Activated T-cell treated with anti-CD3 and anti-CD28 coated beads, Interleukin-2, amount 50 U/mL, for 4 hours (primary cell): ENCODE results near the gene RALB. TPM values are rescaled to one million over a fixed set of nuclear protein-coding genes. Genes with fewer than 3 reads are reported as not detected.
"Not testable (repeated sequence)": the region's sequence is repeated elsewhere in the genome, so short reads cannot be mapped to it uniquely, and the experiment has no call there.

ENCODE experiments used
- ATAC-seq, 2 donors: fragments of 200-7000 bp; cut with Tn5 transposase; one replicate each; pipeline ENCODE4 v1.10.0; 2021
- DNase-seq: peaks from one replicate; pipeline ENCODE4 v3.0.0-alpha.2; 2020
- H3K27me3 Mint-ChIP-seq: one replicate; pipeline ENCODE4 v1.8.0; 2021; ENCODE audit warnings: low read depth, mixed read lengths
- H3K36me3 Mint-ChIP-seq: one replicate; pipeline ENCODE4 v1.8.0; 2022; ENCODE audit warnings: mixed read lengths; ENCODE audit not compliant: insufficient read depth
- H3K4me1 Mint-ChIP-seq: one replicate; pipeline ENCODE4 v1.8.0; 2021; ENCODE audit warnings: low read depth, mixed read lengths
- H3K4me3 Mint-ChIP-seq: one replicate; pipeline ENCODE4 v1.8.0; 2021; ENCODE audit warnings: mild to moderate bottlenecking, moderate library complexity, mixed read lengths
- H3K9me3 Mint-ChIP-seq: one replicate; pipeline ENCODE4 v1.8.0; 2021; ENCODE audit warnings: mixed read lengths
- total RNA-seq, 3 donors: library from RNA; stranded (reverse); gene quantifications; one replicate each; pipeline ENCODE4 v1.2.1, GENCODE V29; 2021

Gene RALB
- total RNA-seq, 3 donors from 2014 or later, result 9.2 to 17.5 (median 13.0) TPM

- no peaks in the 10 kb centered on the region for H3K9me3 Mint-ChIP-seq
- DNase-seq, result no peak
- H3K27me3 Mint-ChIP-seq, result no peaks in the 10 kb centered on the region
- no peaks in the 10 kb centered on the region for H3K36me3 Mint-ChIP-seq
- ATAC-seq, result no peak
- no peak overlapping the region for H3K4me3 Mint-ChIP-seq
- H3K4me1 Mint-ChIP-seq, result peaks cover 26% of the 10 kb centered on the region
Observed at GRCh38 chr2:120313695-120314615, 61.3 kb downstream of the RALB start.

DNA sequence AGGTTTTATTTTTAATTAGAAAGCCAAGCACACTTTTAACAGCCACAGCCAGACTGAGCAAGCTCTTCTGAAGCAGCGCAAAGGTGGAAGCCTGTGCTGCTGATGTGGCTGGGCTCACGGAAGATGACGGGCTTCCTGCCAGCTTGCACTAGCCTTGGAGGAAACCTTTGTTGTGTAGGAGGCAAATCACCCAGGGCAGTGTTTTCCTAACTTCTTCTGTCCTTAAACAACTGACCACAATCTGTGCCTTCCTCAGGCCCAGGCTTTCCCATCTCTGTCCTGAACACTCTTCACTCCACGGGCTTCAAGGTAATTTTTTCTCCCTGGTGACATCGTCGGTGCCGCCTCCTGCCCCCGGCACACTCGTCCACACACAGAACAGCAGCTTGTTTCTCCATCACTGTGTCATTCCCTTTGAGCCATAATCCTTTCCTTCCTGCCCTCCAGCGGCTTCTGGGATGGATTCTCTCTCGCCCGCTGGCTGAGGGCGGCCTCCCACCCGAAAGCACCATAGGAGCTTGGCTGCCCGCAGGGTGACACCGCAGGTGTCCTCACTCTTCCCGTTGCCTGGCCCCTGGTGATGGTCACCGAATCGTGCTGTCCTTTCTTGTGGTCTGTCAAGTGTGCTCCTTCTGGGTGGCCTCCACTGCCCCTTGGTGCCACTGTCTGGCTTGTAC lies 62.2 kb downstream of the RALB start:
- H3K4me1 Mint-ChIP-seq, result peaks cover 26% of the 10 kb centered on the region
- ATAC-seq (peak in 1 of 2 donors; percentile 47), DNase-seq (no peak)
- H3K9me3 Mint-ChIP-seq, result no peaks in the 10 kb centered on the region
- H3K36me3 Mint-ChIP-seq, result no peaks in the 10 kb centered on the region
- peak overlapping the region; percentile 22 for H3K4me3 Mint-ChIP-seq
- H3K27me3 Mint-ChIP-seq, result no peaks in the 10 kb centered on the region

- peaks cover 26% of the 10 kb centered on the region for H3K4me1 Mint-ChIP-seq
- H3K27me3 Mint-ChIP-seq, result no peaks in the 10 kb centered on the region
- ATAC-seq (no peak), DNase-seq (no peak)
- no peaks in the 10 kb centered on the region for H3K36me3 Mint-ChIP-seq
- no peaks in the 10 kb centered on the region for H3K9me3 Mint-ChIP-seq
- no peak overlapping the region for H3K4me3 Mint-ChIP-seq
Observed at GRCh38 chr2:120315367-120316033, 62.8 kb downstream of the RALB start.

DNA sequence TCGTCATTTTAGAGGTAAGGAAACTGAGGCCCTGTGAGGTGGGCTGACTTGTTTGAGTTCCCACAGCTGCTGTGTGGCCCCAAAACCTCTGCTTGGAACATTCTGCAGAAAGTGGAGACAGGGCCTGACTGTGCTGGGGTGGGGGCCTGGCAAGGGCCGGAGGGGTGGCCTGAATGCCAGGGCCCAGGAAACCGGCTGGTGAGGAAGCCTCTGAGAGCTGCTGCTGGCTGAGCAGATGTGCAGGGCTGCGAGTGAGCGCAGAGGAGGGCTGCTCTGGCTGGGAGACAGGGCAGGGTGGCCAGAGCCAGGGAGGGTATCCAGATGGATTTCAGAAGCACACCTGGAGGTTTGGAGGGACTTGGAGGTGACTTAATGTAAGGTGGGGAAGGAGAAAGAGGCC lies 63.4 kb downstream of the RALB start:
- no peak overlapping the region for H3K4me3 Mint-ChIP-seq
- no peak for ATAC-seq
- no peaks in the 10 kb centered on the region for H3K27me3 Mint-ChIP-seq
- DNase-seq, result no peak
- H3K36me3 Mint-ChIP-seq, result no peaks in the 10 kb centered on the region
- H3K4me1 Mint-ChIP-seq, result peaks cover 26% of the 10 kb centered on the region
- no peaks in the 10 kb centered on the region for H3K9me3 Mint-ChIP-seq

DNA sequence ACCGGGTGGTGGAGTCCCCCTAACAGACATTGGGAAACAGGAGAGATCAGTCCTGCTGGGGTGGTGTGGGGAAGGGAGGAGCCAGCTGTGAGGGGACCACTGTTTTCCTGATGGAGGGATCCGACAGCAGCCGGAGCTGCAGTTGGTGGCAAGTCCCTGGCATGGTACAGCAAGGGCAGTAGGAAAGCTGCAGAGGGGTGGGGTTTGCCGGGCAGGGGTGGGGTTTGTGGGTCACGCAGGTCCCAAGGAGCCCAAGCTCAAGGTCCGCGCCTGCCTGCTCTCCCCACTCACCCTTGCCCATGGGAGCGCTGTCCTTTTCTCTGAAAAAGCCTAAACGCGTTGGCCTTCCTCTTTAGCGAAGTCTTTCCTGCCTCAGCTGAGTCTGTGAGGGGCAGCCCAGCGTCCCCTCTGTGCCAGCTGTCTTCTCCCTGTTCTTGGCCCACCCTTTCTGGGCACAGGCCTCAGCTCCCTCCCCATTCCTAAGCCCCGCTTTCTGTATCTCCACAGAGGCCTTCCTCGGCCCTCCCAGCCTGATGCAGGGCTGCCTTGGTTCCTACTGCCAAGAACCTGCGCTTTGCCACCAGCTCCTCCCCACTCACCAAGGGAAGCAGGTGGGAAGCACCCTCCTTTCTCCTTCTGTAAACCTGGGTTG lies 64.0 kb downstream of the RALB start:
- no peak overlapping the region for H3K4me3 Mint-ChIP-seq
- H3K9me3 Mint-ChIP-seq, result no peaks in the 10 kb centered on the region
- H3K4me1 Mint-ChIP-seq, result peaks cover 28% of the 10 kb centered on the region
- H3K27me3 Mint-ChIP-seq, result no peaks in the 10 kb centered on the region
- no peak for DNase-seq
- no peak for ATAC-seq
- no peaks in the 10 kb centered on the region for H3K36me3 Mint-ChIP-seq

DNA sequence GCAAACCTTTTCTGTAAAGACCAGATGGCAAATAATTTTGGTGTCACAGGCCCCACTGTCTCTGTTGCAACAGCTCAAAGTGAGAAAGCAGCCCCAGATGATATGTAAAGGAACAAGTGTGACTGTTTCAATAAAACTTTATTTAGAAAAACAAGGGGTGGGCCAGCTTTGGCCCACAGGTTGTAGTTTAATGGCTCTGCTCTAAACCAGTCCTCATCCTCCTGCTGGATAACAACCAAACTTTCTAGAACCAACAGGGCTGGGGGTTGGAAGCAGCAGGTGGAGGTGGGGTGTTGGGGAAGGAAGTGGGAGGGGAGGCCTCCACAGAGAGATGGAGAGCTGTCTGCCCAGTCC lies 64.5 kb downstream of the RALB start:
- H3K4me1 Mint-ChIP-seq, result peaks cover 28% of the 10 kb centered on the region
- no peaks in the 10 kb centered on the region for H3K27me3 Mint-ChIP-seq
- DNase-seq, result no peak
- H3K36me3 Mint-ChIP-seq, result no peaks in the 10 kb centered on the region
- no peak for ATAC-seq
- H3K4me3 Mint-ChIP-seq, result no peak overlapping the region
- no peaks in the 10 kb centered on the region for H3K9me3 Mint-ChIP-seq

GRCh38 chr2:120317916-120318315 lies 65.3 kb downstream of the RALB start:
- Mint-ChIP-seq H3K4me3 (no peak overlapping the region), H3K4me1 (peaks cover 23% of the 10 kb centered on the region), H3K27me3 (no peaks in the 10 kb centered on the region), H3K36me3 (no peaks in the 10 kb centered on the region), H3K9me3 (no peaks in the 10 kb centered on the region)
- no peak for DNase-seq
- no peak for ATAC-seq

- Mint-ChIP-seq H3K9me3 (no peaks in the 10 kb centered on the region), H3K36me3 (no peaks in the 10 kb centered on the region), H3K4me3 (no peak overlapping the region), H3K27me3 (peaks cover 3% of the 10 kb centered on the region), H3K4me1 (peaks cover 17% of the 10 kb centered on the region)
- ATAC-seq (no peak), DNase-seq (no peak)
Observed at GRCh38 chr2:120318626-120319025, 66.0 kb downstream of the RALB start.

GRCh38 chr2:120319123-120319522 lies 66.5 kb downstream of the RALB start:
- no peaks in the 10 kb centered on the region for H3K36me3 Mint-ChIP-seq
- ATAC-seq (no peak), DNase-seq (no peak)
- no peak overlapping the region for H3K4me3 Mint-ChIP-seq
- H3K9me3 Mint-ChIP-seq, result no peaks in the 10 kb centered on the region
- H3K4me1 Mint-ChIP-seq, result peaks cover 13% of the 10 kb centered on the region
- H3K27me3 Mint-ChIP-seq, result peaks cover 3% of the 10 kb centered on the region

GRCh38 chr2:120319686-120320317 lies 67.2 kb downstream of the RALB start:
- no peak for ATAC-seq

DNA sequence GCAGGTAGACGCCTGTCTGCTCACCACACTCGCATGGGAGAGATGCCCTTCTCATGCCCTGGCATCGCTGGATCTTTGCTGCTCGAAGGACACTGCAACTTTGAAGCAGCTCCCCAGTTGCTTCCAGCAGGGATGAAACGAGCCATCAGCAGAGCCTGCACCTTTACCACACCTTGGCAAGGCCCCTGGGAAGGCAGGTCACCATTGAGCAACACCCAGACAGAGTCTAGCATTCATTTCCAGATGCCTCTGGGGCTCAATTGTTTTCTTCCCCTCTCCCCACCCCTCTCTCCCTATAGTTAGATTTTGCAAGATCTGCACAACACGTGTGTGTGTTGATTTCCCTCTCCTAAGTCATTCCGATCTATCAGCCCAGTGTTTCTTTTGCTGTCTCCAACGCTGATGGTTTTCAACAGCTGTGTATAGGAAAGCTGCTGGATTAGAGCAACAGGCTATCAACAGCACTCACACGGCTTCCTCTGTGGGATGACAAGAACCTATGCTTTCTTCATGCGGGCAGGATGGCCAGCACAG lies 67.7 kb downstream of the RALB start:
- ATAC-seq, result no peak
- H3K4me1 Mint-ChIP-seq, result peaks cover 2% of the 10 kb centered on the region
- DNase-seq, result no peak

More at GRCh38 chr2:120319686-120320317, 67.2 kb downstream of the RALB start:
- Mint-ChIP-seq H3K36me3 (no peaks in the 10 kb centered on the region), H3K4me3 (no peak overlapping the region), H3K27me3 (peaks cover 3% of the 10 kb centered on the region), H3K9me3 (no peaks in the 10 kb centered on the region), H3K4me1 (peaks cover 6% of the 10 kb centered on the region)
- no peak for DNase-seq

DNA sequence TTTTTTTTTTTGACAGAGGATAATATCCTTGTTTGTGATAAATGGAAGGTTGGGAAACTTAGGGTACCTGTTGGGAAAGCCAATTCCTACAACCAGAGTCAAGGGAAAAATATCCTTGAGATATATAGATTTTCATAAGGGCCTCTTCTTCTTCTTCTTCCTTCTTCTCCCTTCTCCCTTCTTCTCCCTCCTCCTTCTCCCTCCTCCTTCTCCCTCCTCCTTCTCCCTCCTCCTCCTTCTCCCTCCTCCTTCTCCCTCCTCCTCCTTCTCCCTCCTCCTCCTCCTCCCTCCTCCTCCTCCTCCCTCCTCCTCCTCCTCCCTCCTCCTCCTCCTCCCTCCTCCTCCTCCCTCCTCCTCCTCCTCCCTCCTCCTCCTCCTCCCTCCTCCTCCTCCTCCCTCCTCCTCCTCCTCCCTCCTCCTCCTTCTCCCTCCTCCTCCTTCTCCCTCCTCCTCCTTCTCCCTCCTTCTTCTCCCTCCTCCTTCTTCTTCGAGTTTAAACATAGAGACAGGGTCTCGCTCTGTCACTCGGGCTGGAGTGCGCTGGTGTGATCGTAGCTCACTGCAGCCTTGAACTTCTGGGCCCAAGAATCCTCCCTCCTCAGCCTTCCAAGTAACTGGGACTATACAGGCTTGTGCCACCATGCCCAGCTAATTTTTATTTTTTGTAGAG lies 68.4 kb downstream of the RALB start:
- not testable (repeated sequence) for H3K27me3 Mint-ChIP-seq, H3K4me1 Mint-ChIP-seq, ATAC-seq, DNase-seq, H3K36me3 Mint-ChIP-seq, H3K9me3 Mint-ChIP-seq, H3K4me3 Mint-ChIP-seq

More for the DNA sequence above, 67.7 kb downstream of the RALB start:
- Mint-ChIP-seq H3K27me3 (peaks cover 3% of the 10 kb centered on the region), H3K4me3 (no peak overlapping the region), H3K9me3 (no peaks in the 10 kb centered on the region), H3K36me3 (no peaks in the 10 kb centered on the region)

GRCh38 chr2:120321721-120322284 lies 69.2 kb downstream of the RALB start:
- Mint-ChIP-seq H3K9me3 (no peaks in the 10 kb centered on the region), H3K4me3 (no peak overlapping the region), H3K27me3 (peaks cover 3% of the 10 kb centered on the region), H3K4me1 (peaks cover 2% of the 10 kb centered on the region), H3K36me3 (no peaks in the 10 kb centered on the region)
- DNase-seq (no peak), ATAC-seq (no peak)
